HS-5 (cell line): ENCODE measurements around the gene MRFAP1L1.
"Not testable (repeated sequence)": the region's sequence is repeated elsewhere in the genome, so short reads cannot be mapped to it uniquely, and the experiment has no call there.

ENCODE experiments used
- DNase-seq: peaks from one replicate; pipeline ENCODE4 v3.0.0-alpha.2; 2012; ENCODE audit warnings: low read depth

Gene MRFAP1L1

DNA sequence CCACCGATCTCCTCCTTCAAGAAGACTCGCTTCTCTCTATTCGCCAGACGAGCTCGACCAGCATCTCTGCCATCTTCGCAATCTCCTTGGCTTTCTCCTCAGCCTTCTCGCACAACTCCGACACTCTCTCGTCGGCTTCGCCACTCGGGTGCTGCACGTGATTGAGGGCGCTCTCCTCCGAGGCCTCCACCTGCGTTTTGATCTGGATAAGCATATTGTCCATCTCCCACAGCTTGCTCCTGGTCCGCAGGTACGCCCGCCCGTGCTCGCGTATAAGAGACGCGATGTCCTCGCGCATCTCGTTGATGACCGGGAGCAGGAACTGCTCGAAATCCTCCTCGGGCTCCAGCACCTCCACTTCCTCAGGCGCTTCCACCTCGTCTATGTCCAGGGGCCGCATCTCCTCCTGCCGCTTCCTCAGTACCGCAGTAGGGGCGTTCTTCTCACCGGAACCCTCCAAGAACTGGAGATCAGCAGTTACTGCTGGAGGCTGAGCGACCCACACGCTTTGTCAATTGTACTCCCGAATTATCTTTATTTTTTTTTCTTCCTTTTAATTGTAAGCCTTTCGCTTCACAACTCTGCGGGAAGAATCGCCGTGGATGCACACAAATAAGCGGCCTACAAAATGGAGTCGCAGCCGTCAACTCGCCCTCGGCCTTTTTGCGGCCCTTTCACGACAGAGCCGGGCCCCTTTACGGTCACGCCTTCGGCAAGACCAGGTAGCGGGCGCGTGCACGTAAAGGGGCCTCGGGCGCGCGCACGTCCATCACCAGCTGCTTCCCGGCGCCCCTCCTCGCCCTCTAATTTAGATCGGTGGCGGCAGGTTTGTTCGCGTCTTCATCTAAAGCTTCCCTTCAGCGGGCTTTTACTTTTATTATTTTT is at the start of gene MRFAP1L1:
Gene MRFAP1L1, minus strand, starts transcription at position 636 of the 885 bp plus-strand sequence. Its CDS starts 236 bp downstream, at position 400.
- peak; percentile 84 for DNase-seq

DNA sequence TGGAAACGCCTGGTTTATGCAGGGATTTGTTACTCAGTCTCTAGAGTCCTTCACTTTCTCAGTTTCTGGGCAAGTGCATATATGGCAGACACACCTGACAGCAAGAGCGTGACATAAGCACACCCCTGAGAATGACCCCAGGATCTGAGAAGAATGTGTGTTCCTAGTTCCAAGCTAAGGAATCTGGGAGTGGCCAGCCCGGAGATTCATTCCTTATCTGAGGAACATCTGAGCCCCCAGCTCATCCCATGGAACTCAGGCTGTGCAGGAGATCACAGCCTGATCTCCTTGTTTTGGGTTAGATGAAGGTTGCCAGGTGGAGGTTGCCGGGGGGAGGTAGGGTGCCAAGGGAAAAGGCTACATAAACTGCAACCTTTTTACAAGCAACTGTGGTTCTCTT is 49.1 kb upstream of the MRFAP1L1 start:
- DNase-seq, result no peak

DNA sequence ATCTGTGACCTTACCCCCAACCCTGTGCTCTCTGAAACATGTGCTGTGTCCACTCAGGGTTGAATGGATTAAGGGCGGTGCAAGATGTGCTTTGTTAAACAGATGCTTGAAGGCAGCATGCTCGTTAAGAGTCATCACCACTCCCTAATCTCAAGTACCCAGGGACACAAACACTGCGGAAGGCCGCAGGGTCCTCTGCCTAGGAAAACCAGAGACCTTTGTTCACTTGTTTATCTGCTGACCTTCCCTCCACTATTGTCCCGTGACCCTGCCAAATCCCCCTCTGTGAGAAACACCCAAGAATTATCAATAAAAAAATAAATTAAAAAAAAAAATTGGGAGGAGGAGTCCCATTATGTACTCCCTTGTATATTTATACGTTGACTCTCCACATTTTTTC is 46.7 kb upstream of the MRFAP1L1 start:
- not testable (repeated sequence) for DNase-seq

DNA sequence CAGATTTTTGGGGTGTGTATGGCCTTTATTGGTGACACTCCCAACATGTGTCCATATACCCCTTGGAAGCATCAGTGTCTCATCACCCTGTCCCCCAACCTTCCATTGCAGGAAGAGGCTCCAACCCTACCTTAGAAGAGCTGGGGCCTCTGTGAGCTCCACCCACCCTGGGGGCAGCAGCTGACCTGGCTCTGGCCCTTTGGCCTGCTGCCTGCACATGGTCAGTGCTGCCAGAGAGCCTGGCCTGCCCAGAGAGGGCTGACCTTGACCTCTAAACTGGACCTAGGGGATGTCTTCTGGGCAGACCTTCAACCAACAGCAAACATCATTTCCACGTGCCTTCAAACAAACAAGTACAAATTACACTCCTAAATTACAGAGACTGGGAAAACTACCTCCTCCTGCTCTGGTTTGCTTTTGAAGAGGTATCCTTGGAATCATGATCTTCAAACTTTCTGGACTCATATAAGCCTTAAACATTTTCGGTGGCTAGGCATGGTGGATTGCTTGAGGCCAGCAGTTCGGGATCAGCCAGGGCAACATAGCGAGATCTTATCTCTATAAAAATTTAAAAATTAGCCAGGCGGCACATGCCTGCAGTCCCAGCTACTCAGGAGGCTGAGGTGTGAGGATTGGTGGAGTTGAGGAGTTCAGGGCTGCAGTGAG is 45.6 kb upstream of the MRFAP1L1 start:
- DNase-seq, result no peak

DNA sequence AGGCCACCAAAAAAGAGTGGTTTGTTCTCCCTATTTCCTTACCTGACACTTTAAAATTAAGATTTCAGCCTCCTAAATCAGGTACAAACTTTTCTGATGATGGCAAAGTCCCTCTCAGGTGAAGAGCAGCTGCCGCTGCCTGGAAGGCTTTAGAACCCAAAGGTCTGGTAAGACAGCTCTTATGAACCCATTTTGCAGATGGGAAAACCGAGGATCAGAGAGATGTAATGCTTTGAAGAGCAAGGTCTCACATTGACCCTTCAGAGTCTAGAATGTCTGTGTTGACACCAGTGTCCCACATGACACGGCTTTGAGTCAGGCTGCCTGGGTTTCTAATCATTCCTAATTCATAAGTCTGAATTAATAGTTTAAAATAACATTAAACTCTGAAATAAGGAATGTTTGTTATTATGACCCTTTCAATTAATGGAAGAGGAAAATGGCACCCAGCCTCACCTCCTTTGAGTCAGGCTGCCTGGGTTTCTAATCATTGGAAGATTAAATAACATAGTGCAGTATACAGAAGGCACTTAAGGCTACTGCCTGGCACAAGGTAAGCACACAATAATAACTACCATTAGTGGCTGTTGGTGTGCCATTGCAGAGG is 44.9 kb upstream of the MRFAP1L1 start:
- no peak for DNase-seq

DNA sequence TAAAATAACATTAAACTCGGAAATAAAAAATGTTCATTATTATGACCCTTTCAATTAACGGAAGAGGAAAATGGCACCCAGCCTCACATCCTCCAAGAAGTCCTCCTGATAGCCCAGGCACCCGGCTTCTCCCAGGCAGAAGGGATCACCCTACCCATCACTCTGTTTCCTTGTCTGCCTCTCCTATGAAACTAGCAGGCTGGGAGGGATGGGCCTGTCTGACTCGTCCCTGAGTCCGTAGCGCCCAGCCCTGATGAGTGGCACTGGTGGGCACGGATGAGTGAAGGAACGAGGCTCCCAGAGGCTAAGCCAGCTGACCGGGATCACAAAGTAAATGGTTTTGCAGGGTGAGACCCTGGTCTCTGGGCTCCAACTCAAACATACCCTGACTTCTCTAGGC is 44.2 kb upstream of the MRFAP1L1 start:
- DNase-seq, result no peak

DNA sequence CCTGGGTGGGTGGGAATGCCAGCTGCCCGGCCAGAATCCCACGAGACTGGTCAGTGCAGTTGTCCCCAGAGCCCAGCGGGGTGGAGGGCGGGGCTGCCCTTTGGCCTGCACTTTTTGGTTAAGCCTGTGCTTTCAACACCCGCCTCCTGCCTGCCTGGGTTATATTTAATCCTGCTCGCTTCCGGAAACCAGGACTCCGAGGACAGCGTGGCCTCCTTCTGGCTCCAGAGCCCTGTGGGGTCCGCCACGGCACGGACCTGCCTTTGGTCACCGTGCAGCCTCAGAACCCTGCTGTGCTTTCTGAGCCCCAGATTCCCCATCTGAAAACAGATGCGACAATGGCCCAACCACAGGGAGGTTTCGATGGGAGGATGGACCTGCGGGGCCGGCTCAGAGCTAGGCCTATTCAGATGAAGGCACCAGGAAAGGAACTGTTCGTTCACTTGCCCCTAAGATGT is 43.5 kb upstream of the MRFAP1L1 start:
- no peak for DNase-seq

DNA sequence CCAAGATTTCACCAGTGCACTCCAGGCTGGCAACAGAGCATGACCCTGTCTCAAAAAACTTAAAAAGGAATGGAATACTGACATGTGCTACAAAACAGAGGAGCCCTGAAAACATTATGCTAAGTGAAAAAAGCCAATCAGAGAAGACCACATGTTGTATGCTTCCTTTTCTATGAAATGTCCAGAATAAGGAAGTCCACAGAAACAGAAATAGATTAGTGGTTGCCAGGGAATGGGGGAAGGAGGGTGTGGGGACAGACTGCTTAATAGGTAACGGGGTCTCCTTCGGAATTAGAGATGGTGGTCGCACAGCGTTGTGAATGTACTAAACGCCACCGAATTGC is 42.8 kb upstream of the MRFAP1L1 start:
- DNase-seq, result no peak

DNA sequence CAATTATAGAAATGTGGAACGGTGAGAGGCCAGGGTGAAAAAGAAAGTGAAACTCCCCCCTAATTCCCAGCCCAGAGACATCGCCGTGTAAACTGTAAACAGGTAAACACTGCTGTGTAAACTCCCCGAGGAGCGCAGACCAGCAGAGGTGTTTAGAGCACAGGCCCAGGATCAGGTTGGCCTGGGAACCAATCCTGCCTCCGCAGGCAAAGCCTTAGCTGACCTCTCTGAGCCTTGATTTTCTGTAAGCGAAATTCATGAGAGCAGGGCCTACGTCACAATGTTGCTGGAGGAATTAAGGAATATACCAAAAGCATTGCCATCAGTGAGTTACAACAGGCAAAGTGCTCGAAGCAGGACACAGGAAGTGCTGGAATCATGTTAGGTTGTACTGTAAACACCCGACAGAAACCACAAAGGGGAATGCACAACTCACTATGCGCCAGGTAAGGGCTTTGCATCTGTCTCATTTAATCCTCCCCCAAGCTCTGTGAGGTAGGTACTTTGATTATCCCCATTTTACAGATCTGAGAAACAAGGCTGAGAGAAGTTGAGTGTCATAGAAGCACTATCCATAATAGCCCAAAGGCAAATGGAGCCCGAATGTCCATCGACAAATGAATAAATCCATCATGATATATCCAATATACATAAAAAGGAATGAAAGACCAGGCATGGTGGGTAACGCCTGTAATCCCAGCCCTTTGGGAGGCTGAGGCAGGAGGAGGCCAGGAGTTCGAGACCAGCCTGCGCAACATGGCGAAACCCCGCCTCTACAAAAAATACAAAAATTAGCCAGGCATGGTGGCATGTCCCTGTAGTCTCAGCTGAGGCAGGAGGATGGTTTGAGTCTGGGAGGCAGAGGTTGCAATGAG is 42.2 kb upstream of the MRFAP1L1 start:
- DNase-seq, result no peak

DNA sequence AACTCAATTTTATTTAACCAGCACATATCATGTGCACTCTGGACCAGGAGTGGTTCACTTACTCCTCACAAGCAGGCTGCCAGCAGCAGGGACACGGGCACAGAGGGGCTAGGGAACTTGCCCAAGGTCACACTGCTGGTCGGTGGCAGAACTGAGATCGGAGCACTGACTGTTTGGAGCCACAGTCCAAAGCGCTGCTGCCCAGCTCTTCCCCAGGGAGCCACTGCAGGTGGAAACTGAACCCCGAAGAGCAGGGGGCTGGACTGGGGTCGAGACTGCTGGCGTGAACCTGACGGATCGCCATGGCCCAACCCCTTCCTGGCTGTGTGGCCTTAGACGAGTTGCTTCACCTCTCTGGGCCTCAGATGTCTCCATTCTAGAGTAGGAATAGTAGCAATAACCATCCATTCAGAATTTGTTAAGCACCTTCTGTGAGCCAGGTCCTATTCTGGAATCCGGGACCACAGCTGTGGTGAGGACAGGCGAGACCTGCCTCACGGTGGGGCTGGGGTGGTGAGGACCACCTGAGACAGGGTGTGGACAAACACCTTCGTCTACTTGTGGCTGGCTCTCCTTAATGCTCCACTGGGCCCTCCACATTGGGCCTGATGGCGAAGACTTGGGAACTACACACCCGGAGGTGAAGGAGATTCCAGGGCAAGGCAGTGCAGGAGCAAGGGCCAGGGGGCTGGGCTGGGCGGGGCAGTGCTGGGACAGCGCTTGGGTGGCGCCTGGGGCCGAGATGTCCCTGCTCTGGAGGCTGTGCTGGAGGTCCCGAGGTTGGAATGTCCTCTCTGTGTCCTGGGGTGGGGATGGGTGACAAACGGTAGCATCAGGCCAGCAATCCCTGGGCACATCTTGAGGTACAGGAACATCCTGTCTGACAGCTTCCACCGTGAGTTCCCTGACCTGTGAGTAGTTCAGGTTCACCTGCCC is 40.9 kb upstream of the MRFAP1L1 start:
- DNase-seq, result no peak

DNA sequence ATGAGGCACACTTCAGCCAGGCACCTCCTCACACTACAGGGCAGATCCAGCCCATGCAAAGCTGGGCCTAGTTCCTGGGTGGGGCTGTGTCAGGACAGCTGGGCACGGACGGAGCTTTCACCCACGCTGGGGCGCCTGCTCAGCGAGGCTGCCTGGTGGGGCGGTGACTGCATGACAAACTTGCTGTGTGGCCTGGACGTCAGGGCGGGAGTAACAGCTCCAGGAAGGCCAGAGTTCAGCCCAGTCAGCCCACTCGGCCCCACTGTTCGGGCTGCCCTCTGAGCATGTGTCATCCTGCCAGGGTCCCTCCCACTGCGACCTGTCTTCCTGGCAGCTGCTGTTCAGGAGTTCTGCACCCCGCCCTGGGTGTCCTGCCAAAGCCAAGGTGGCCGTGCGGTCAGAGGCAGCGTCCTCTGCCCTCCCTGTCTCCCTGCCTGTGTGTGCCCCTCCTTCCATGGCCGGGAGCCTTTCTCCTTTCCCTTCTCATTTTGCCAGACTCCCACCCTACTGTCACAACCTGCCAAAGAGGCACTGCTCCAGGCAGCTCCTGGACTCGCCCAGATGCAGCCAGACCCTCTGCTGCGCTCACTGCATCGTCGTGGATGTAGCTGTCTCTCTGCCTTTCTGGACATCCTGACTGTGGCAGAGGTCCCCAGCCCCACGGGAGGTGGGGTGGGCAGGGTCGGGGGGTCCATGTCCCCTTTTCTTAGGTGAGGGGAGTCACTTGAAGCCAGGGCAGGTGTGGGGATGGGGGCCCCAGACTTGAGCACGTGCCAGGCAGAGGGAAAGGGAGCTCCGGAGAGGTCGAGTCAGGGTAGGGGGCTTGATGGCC is 39.9 kb upstream of the MRFAP1L1 start:
- DNase-seq, result no peak

DNA sequence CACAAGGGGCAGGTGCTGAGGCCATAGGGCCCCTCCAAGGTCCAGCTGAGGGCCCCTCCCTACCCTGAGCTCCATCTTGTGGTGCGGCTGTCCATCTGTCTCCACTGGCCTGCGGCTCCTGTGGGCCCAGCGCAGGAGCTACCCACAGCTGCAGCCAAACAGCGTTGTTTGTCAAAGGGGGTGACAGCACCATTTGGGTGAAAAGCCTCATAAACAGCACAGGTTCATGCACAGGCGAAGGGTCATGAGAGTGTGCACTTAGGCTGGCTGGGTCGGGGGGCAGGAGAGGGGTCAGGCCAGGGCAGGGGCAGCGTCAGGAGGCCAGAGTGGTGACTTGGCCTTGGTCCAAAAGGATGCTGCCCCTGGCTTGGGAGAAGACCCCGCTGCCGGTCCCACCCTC is 38.6 kb upstream of the MRFAP1L1 start:
- no peak for DNase-seq

DNA sequence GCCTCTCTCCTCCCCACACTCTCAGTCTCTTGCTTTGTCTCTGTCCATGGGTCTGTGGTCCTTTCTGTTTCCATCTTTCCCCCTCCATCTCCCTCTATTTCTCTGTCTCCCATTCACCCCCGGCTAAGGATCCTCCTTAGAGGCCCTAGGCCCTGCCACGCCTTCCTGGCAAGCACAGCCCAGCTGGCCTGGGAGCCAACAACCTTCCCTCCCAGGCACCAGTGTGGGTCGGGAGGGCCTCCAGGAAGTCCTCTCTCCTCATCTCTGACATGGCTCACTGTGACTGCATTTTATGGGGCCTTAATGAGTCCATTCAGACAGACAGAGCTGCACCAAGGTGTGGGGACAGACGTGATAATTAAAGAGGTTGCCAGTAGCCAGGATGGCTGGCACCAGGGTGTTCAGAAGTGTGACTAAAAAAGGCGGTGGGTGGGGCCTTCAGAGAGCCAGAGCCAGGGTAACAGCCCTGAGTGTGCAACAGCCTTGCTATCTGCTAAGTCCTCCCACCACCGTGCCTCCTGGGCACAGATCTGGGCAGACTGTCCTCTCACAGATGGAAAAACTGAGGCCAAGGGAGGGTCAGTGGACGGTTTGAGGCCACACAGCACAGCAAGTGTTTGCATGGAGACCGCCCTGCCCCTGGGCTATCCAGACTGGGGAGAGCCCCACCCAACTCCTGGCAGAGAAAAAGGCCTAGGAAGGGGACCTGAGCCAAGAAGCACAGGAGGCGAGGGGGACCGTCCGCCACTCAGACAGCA is 37.8 kb upstream of the MRFAP1L1 start:
- no peak for DNase-seq

DNA sequence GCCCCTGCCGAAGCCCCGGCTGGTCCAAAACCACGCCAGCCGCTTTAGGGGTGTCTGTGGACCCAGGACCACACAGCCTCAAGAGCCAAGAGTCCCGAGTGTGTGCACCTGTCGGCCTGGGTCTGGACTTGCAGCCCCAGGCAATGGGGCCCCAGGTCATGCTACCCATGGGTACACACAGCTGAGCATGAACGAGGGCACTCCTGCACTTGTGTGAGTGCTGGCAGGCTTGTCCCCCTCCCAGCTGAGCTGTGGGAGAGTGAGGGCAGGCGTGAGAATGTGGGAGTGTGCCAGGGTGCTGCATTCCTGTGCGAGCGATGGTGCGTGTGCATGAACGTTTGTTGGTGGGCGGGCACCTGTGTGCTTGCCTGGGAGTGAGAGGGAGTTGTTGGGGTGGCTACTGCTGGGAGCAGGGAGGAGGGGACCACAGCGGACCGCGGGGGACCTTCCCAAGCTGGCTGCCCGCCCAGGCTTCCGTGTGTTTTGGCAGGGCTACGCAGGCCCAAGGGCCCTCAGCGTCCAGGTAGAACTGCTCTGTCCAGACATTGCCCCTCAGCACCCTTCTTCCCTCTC is 37.1 kb upstream of the MRFAP1L1 start:
- DNase-seq, result no peak

DNA sequence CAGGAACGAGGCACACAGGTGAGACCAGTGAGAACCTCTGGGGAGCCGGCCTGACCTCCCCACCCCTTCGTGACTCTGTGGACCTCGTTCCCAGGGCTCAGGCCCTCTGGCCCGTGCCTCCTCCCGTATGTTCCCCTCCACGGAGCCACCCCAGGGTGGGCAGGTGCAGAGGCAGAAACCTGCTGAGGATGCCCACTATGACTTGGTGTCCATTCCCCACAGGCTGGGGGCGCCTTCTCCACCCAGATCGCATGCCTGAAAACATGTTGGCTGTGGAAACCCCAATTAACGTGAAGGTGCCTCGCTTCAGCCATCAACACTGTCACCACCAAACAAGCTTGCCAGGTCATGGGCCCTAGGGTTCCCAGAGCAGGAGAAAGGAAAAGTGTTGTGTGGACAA is 33.3 kb upstream of the MRFAP1L1 start:
- no peak for DNase-seq

DNA sequence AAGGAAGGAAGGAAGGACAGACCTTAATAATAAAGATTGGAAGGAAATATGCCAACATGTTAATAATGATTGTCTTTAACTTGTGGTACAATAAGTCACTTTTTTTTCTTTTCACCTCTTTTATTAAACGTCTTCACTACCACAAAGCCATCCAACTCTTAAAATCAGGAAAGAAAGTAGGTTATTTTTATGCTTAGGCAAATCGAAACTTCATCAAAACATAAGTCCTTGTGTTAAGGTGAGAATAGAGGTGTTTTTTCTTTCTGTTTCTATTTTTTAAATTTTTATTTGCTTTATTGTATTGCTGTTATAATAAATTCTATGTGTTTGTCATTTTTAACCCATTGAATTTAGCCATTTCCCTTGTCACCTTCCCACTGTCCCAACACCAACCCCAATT is 32.8 kb upstream of the MRFAP1L1 start:
- no peak for DNase-seq

DNA sequence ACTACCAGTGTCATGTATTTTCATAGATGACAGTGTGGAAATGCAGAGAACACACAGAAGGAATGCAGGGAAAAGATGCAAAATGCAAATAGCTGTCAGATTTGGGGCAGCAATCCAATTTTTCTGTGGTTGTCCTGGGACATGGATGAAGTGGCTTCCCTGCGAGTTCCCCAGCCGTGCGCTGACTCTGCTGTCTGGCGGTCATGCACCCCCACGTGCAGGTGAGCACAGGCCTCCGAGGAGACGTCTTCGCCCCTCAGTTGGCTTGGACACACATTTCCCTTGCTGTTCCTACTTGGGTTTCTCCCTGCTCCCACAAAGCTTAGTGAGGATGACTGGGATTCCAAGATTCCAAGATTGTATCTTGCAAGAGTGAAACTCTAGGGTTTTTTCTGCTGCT is 30.7 kb upstream of the MRFAP1L1 start:
- no peak for DNase-seq

DNA sequence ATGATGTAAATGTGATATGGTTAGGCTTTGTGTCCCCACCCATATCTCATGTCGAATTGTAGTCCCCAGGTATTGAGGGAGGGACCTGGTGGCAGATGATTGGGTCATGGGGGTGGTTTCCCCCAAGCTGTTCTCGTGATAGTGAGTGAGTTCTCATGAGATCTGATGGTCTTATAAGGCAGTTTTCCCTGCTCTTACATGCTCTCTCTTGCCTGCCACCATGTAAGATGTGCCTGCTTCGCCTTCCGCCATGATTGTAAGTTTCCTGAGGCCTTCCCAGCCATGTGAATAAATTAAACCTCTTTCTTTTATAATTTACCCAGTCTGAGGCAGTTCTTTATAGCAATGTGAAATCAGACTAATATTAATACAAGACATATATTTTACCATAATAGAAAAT is 30.3 kb upstream of the MRFAP1L1 start:
- DNase-seq, result no peak
